ENCODE data around the gene LRP1.

The LRP1 gene

GRCh38 chr12:57154804-57155434 lies 26.6 kb downstream of the LRP1 start:
- no peak for DNase-seq (ENCODE audit: low spot score)

DNA sequence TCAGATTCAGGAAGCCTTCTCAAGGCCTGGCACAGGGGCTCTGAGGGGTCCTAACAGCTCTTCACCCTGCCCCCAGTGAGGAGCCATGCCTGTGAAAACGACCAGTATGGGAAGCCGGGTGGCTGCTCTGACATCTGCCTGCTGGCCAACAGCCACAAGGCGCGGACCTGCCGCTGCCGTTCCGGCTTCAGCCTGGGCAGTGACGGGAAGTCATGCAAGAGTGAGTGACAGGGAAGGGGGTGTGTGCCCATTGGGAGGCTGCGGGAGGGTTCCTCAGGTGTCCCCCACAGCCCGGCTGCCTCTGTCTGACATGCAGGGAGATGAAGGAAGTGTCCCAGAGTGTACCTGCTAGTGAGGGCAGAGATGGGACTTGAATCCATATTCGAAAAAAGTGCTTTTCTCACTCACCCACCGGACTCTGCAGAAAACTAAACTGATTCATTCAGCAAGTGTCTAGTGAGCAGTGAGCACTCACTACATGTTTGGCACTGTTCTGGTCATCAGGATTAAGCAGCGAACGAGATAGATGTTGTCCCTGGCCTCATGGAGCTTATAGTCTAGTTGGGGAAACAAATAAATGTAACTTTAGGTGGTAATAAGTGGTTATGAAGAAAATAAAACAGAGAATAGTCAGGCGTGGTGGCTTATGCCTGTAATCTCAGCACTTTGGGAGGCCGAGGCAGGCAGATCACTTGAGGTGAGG lies 28.6 kb downstream of the LRP1 start:
- no peak for DNase-seq (ENCODE audit: low spot score)

GRCh38 chr12:57157588-57158173 lies 29.4 kb downstream of the LRP1 start:
- no peak for DNase-seq (ENCODE audit: low spot score)

DNA sequence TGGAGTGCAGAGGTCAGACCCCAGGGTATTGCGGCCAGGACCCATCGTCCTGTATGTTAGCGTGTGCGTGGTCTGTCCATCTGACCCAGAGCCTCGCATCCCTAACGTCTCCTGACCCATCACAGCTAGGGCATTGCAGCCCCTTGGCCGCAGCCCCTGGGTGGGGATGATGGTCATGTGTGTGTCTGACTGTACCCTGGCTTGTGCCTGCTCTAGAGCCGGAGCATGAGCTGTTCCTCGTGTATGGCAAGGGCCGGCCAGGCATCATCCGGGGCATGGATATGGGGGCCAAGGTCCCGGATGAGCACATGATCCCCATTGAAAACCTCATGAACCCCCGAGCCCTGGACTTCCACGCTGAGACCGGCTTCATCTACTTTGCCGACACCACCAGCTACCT lies 29.9 kb downstream of the LRP1 start:
- no peak for DNase-seq (ENCODE audit: low spot score)

- DNase-seq (ENCODE audit: low spot score): no peak
Measured at GRCh38 chr12:57158665-57159064, 30.4 kb downstream of the LRP1 start.

DNA sequence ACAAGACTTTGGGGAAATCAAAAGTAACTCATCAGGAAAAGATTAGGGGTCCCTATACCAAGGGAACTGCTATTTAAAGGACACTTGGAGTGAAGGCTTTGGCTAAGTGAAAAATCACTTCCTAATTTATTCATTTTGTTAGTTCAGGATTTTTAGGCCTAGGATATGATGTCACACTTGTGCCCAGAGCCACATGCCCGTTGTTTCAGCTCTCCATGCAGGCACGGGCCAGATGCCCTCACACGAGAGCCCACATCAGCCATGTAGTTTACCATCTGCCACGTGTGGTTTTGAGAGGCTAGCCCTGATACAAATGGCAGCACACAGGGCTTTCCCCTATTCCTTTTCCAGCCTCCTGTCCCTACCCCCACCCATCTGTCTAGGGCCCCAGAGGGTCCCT lies 31.0 kb downstream of the LRP1 start:
- DNase-seq (ENCODE audit: low spot score): no peak

GRCh38 chr12:57160040-57160439 lies 31.8 kb downstream of the LRP1 start:
- DNase-seq (ENCODE audit: low spot score): no peak

DNA sequence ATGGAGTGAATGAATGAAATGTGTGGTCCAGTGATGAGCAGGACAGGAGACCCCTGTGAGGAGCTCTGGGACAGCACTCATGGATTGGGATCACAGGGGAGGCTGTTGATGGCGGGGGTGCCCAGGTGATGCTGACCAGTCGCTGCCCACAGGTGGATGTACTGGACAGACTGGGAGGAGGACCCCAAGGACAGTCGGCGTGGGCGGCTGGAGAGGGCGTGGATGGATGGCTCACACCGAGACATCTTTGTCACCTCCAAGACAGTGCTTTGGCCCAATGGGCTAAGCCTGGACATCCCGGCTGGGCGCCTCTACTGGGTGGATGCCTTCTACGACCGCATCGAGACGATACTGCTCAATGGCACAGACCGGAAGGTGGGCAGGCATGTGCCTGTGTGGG lies 32.5 kb downstream of the LRP1 start:
- no peak for DNase-seq (ENCODE audit: low spot score)

DNA sequence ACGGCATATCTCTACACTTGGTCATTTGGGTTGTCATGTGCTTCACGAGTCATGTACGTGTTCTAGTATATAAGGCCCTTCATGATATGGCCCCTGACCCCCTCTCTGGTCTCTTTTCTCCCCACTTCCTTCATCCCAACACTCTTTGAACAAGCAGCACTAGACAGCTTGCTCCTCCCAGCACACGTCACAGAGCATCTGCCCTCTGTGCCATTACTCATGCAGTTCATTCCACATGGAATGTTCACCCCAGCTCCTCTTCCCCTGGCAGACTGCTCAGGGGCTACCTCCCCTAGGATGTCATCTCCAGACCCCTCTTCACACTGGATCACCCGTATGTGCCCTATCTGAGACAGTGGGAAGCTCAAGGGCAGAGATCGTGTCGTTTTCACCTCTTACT lies 33.2 kb downstream of the LRP1 start:
- DNase-seq (ENCODE audit: low spot score): no peak

- DNase-seq (ENCODE audit: low spot score): no peak
Measured at GRCh38 chr12:57162553-57163125, 34.4 kb downstream of the LRP1 start.

- DNase-seq (ENCODE audit: low spot score): no peak
Measured at GRCh38 chr12:57164454-57164853, 36.2 kb downstream of the LRP1 start.

DNA sequence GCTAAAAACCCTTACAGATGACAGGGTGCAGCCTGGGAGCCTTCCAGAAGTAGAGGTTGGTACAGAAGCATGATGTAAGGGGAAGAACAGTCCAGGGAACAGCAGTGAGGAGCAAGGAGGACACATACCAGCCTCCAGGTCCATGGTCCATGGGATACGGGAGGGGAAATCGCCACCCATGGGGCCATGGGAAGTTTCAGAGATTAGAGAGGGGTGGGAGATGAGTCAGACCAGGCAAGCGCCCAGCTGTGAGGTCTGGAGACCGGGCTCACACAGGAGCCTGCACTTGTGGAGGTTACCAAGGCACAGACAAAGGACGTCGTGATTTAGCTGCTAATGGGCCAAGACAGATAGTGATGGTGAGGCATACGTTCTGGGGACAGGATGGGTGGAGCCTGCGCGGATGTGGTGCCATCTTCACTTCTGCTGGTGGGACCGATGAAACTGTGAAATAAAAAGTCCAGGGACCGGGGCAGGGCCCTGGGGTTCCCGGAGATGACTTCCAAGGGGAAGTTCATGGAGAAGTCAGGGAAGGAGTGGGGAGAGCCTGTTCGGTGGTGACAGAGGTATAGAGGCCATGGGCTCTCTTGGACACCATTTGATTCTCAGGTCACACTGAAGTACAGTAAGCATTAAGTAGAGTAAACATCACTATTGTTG lies 36.8 kb downstream of the LRP1 start:
- DNase-seq (ENCODE audit: low spot score): no peak

DNA sequence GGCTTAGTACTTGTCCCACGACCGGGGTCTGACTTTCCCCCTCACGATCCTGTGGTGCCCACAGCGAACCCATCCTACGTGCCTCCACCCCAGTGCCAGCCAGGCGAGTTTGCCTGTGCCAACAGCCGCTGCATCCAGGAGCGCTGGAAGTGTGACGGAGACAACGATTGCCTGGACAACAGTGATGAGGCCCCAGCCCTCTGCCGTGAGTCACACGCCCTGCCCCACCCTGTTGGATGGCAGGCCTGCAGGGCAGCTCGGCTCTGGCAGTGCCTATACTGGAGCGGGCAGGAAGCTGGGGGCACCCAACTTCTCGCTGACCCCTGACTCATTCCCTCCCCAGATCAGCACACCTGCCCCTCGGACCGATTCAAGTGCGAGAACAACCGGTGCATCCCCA lies 37.5 kb downstream of the LRP1 start:
- DNase-seq (ENCODE audit: low spot score): no peak

GRCh38 chr12:57166971-57167371 lies 38.7 kb downstream of the LRP1 start:
- no peak for DNase-seq (ENCODE audit: low spot score)

- DNase-seq (ENCODE audit: low spot score): no peak
Measured at GRCh38 chr12:57168058-57168457, 39.8 kb downstream of the LRP1 start.

DNA sequence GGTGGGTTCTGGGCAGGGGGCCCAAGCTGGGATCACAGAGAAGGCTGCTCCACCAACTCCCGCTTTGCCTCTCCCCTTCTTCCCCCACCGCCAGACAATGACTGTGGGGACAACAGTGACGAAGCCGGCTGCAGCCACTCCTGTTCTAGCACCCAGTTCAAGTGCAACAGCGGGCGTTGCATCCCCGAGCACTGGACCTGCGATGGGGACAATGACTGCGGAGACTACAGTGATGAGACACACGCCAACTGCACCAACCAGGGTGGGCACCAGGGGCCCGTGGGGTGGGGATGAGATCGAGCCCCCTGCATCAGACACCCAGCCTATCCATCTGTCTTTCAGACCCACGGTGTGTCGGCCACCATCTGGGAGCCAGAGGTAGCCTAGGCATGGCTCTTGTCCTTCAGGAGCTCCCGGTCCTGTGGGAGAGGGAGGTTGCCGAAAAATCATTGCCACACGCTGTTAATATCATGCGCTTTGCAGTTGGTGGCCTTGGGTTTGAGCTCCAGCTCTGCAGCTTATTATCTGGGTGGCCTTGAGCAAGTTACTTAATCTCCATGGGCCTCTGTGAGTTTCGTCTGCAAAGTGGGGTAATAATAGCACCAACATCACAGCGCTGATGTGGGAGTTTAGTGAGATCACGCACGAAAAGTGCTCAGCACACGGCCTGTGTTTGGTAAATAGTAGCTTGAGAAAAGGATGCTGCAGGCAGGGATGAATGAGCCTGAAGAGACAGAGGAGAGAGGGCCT lies 40.9 kb downstream of the LRP1 start:
- DNase-seq (ENCODE audit: low spot score): no peak

DNA sequence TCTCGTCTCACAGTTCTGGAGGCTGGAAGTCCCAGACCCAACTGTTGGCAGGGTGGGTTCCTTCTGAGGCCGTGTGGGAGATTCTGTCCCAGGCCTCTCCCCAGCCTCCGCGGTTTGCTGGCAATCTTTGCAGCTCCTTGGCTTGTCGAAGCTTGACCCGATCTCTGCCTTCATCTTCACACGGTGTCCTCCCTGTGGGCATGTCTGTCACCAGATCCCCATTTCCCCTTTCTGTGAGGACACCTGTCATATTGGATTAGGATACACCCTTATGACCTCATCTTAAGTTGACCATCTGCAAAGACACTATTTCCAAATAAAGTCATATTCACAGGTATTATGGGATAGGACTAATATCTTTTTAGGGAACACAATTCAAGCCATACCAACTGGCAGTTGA lies 41.7 kb downstream of the LRP1 start:
- DNase-seq (ENCODE audit: low spot score): no peak

- DNase-seq (ENCODE audit: low spot score): no peak
Measured at GRCh38 chr12:57170408-57170807, 42.1 kb downstream of the LRP1 start.

- DNase-seq (ENCODE audit: low spot score): no peak
Measured at GRCh38 chr12:57170927-57171326, 42.6 kb downstream of the LRP1 start.

DNA sequence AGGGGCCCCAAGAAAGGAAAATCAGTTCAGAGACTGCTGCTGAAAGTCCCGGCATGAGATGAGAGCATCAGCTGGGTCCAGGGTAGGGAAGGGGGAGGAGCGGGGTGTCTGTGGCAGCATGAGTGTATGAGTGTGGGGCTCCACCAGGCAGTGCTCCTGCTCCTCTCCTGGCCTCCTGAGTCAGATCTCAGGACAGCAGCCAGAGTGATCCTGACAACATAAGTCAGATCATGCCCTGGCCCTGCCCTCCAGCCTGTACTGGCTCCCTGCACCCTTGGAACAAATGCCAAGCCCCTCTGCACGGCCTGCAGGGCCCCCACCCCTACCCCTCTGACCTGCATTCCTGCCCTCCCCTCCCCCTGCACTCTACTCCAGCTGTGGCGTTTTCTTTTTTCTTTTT lies 43.4 kb downstream of the LRP1 start:
- DNase-seq (ENCODE audit: low spot score): no peak

- no peak for DNase-seq (ENCODE audit: low spot score)
Measured at GRCh38 chr12:57173089-57173488, 44.8 kb downstream of the LRP1 start.

- no peak for DNase-seq (ENCODE audit: low spot score)
Measured at GRCh38 chr12:57173683-57174082, 45.4 kb downstream of the LRP1 start.

All from COLO829 (cell line).